GM21390 (cell line): Measurements from ENCODE around the gene GNA12.

Experiments used
- ATAC-seq: cut with Tn5 transposase; IDR thresholded peaks from one replicate; pipeline ENCODE4 v1.9.1; 2021; ENCODE audit not compliant: unreplicated experiment

Gene GNA12

DNA sequence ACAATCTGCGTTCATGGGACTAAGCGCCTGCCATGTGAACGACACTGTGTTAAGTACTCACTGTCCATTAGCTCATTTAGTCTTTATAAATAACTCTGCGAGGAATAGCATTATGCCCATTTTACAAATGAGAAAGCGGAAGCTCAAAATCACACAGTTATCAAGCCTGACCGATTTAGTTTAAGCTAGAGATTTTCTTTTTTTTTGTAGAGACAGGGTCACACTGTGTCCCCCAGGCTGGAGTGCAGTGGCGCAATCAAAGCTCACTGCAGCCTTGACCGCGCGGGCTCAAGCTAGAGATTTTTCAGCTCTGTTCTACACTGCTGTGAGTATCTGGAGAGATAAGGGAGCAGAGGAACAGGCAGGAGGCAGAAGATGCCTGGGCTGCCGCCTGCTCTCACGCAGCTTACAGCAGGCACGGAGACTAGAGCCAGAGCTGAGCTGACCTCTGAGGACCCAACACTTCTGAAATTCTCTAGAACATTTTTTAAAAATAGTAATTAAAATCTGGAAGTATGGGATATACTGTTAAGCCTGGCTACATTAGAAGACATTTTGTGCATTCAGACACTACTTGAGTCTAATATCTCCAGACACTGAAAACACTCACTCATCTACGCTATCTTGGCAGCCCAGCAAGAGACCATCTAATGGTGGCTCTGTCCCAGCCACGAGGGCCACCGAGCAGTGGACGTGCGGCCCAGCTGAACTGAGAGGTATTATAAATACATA is 38.7 kb downstream of the GNA12 start:
- ATAC-seq: no peak

- ATAC-seq: no peak
These were observed 39.8 kb downstream of the GNA12 start for GRCh38 chr7:2804227-2804763.

DNA sequence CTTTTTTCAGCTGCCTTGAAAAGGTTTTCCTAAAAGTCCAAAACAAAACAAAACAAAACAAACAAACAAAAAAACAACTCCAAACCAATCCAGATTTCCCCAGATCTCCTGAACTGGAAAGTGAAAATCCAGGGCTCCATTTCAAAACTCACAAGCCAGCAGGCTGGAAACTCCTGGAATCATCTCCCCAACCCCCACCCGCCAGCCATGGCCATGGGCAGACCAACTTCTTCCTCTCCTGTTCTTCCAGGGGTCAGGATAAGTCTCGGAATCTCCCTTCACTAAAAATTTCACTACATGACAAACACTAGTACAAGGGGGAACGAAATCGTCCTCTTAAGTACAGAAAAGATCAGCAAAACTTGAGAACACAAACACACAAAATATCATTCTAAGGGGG is 40.4 kb downstream of the GNA12 start:
- no peak for ATAC-seq

- no peak for ATAC-seq
These were observed 40.8 kb downstream of the GNA12 start for GRCh38 chr7:2803342-2803692.

- no peak for ATAC-seq
These were observed 41.4 kb downstream of the GNA12 start for GRCh38 chr7:2802504-2803341.

DNA sequence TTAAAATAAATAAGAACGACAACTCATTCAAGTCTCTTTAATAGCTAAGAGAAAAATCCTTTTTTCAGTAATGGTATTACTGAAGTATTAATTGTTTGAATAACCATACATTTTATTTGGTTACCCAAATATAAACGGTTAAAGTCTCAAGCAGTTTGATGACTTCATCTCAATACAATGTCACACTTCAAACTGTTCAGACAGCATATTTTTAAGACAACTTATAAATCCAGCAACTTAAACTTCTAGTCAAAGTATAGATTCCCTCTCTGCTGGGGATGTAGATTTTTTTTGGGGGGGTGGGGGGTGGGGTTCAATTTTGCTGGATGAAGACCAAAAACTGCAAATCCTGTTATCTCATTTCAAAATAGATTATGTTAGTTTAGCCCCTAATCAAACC is 42.0 kb downstream of the GNA12 start:
- no peak for ATAC-seq

GRCh38 chr7:2800931-2801688 is 43.0 kb downstream of the GNA12 start:
- ATAC-seq: no peak

GRCh38 chr7:2800220-2800930 is 43.7 kb downstream of the GNA12 start:
- ATAC-seq: no peak

DNA sequence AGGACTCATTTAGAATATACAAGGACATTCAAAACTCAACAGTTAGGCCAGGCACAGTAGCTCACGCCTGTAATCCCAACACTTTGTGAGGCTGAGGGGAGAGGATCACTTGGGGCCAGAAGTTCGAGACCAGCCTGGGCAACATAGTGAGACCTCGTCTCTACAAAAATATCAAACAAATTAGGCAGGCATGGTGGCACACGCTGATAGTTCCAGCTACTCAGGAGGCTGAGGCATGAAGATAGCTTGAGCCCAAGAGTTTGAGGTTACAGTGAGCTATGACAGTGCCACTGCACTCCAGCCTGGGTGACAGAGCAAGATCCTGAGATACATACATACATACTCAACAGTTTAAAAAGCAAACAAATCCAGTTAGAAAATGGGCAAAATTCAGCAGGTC is 44.9 kb downstream of the GNA12 start:
- ATAC-seq: no peak

DNA sequence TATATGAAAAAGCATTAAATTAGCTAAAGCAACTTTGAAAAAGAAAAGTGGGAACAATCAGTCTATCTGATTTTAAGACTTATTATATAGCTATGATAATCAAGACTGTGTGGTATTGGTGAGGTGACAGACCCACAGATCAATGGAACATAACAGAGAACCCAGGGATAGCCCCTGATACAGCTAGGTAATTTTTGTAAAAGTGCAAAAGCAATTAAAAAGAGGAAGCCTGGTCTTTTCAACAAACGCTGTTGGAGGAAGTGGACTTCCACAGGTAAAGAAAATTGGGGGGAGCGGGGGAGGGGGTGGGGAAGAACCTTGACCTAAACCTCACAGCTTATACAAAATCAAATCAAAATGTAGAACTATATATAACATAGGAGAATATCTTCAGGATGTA is 45.4 kb downstream of the GNA12 start:
- ATAC-seq: no peak

DNA sequence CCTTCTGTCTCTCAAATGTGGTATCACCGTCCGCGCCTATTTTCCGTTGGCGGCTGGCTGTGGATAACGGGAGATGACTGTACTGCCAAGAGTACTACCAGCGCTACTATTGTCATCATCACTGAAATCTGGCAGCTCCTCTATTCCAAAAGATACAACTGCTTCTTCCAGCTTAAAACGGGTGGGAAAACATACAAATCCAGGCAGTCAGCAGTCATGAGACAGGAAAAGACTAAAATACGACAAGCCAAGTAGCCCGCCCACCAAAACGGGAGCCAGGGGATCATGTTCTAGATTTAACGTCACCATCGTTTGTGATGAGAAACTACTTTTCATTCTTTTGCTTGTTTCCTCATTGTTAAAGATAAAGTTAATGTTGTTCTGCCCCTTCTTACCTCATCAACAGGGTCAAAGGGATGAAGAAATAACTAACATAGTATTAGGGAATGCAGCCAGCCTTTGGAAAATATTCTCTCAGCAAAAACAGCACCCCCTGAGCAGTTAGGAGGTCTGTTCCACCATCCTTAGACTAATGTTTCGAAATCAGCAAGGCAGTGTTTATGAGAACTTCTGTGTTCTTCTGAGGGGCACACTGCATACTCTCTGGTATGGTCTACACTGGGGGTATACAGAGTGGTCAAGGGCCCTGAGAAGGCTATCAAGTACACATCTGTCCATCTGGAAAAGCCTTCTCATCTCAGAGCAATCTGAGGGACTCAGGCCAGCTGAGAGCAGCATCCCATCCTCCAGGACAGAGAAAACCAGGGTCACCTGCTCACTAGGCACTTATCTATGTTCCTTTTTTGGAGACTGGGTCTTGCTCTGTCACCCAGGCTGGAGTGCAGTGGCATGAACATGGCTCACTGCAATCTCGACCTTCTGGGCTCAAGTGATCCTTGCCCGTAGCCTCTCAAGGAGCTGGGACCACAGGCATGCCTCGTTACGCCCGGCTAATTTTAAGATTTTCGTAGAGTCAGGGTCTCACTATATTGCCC is 47.5 kb downstream of the GNA12 start:
- no peak for ATAC-seq

- ATAC-seq: no peak
These were observed 48.2 kb downstream of the GNA12 start for GRCh38 chr7:2795906-2796305.

GRCh38 chr7:2794836-2795636 is 49.1 kb downstream of the GNA12 start:
- no peak for ATAC-seq

DNA sequence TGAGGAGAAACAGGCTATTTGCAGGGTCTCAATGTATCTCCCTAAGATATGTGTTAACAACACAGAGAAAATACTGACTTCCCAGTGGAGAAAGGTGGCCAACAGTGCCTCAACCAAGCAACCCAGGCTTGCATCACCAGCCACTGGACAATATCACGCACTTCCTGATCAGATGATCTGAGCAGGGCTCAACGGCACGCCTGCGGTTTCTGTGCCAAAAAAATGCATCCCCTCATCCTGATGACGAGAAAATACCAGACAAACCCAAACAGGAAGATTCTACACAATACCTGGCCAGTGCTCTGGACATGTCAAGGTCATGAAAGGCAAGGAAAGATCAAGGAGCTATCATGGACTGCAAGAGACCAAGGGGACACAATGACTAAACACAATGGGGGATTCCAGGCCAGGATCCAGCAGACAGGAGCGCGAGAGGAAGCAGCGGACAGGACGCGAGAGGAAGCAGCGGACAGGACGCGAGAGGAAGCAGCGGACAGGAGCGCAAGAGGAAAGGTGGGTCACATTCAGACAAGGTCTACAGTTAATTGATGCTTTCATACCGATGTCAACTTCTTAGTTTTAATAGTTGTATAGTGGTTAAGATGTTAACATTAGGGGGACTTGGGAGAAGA is 51.1 kb downstream of the GNA12 start:
- ATAC-seq: no peak

DNA sequence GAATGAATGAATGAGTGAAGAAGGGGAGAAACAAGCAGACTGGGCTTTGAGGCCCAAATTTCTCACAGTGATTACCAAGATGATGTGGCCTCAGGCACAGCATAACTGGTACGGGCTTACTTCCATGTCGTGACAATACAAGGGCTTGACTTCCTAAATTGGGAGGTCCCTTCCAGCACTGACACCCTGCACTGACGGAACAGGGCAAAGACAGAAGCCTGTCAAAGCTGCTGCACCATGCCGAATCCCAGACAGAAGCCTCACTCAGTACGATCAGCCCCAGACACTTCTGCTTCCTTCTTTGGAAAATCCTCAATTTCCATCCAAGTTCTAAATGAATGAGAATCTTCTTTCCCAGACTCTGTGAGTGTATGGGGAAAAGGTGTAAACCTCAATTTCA is 51.9 kb downstream of the GNA12 start:
- ATAC-seq: no peak

- no peak for ATAC-seq
These were observed 52.7 kb downstream of the GNA12 start for GRCh38 chr7:2791390-2791789.

DNA sequence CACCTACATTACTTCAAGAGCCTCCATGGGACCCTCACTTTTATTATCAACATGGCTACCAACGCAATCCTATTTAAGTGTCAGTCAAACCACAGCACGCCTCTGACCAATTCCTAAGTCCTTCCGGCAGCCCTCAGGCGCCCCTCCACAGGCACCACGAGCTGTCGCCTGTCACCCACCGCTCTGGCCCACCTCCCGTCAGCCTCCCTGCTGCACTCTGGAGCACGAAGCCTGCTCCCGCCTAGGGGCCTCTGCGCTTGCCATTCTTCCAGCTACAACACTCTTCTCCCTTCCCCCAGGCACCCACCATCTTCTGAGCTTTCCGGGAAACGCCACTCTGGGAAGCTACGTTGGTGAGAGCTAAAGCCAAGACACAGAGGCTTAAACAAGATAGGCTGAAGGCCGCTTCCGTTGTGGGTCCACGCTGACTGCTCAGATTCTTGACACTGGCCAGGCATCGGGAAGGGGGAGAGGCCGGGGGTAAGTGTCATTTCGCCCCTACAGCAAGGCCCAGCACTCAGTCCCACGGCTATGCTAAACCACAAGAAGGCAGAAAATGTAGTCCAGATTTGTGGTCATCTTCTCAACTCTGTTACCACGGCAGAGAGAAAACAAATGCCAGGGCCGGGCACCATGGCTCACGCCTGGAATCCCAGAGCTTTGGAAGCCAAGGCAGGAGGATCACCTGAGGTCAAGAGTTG is 56.7 kb downstream of the GNA12 start:
- no peak for ATAC-seq

DNA sequence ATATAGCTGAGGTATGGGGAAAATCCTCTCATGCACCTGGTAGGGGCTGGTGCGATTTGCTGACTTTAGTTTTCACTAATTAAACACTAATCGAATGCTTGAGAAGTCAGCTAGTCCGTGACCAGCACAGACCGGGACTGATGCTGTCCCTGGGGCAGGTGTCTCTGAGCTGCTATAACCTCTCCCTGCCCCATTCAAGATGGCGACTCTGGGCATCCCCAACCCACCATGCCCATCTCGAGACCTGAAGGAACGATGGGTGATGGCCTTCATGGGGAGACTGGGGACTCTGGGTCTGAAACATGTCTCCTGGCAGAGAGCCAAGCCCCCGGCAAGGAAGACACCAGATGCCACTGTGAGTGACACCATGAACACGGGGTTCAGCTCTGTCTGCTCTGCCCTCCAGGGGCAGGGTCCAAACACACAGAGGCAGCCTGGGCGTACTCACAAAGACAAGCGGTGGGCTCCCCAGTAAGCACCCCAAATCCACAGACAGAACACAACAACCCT is 57.4 kb downstream of the GNA12 start:
- no peak for ATAC-seq
